Iris pigment epithelial cell (primary cell): Measurements from ENCODE around the gene PELI3.
A peak's percentile ranks its signal among the peaks of the same experiment; 100 is the strongest.
"Not testable (repeated sequence)": the region's sequence is repeated elsewhere in the genome, so short reads cannot be mapped to it uniquely, and the experiment has no call there.

Source experiments
- DNase-seq: peaks from one replicate; pipeline ENCODE4 v3.0.0-alpha.2; 2011; ENCODE audit warnings: low read depth

Gene PELI3

DNA sequence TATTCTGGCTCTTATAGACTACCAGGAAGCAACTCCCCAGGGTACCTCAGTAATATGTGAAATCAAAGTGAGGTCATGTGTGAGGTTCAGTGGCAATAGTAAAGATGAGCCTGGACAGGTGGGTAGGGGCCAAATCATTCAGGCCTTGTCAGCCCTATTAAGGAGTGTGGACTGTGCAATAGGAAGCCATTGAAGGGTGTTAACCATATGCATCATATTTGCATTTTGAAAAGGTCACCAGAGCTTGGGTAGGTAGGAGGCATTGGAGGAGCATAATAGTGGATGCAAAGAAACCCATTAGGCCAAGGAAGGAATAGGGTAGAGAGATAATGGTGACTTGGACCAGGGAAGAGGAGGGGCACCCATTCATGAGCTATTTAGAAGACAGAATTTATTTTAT, 19.7 kb upstream of the PELI3 start:
- DNase-seq = no peak

GRCh38 chr11:66448523-66448922, 18.2 kb upstream of the PELI3 start:
- DNase-seq = no peak

GRCh38 chr11:66450560-66450959, 16.1 kb upstream of the PELI3 start:
- no peak for DNase-seq

DNA sequence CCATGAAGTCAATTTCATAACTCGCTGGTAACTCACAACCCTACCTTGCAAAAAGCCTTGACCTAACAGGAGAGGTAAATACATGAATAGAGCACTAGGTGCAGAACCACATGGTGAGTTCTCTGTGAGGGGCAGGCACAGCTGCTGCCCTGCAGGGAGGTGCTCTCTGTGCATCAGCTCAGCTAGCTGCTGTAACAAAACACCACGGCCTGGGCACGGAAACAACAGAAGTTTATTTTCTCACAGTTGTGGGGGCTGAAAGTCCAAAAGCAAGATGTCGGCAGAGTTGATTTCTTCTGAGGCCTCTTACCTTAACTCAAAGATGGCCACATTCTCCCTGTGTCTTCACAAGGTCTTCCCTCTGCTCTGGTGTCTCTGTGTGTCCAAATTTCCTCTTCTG, 15.0 kb upstream of the PELI3 start:
- no peak for DNase-seq

- peak; percentile 17 for DNase-seq
Observed at GRCh38 chr11:66454247-66454646, 12.5 kb upstream of the PELI3 start.

- DNase-seq = no peak
Observed at GRCh38 chr11:66454828-66455227, 11.9 kb upstream of the PELI3 start.

DNA sequence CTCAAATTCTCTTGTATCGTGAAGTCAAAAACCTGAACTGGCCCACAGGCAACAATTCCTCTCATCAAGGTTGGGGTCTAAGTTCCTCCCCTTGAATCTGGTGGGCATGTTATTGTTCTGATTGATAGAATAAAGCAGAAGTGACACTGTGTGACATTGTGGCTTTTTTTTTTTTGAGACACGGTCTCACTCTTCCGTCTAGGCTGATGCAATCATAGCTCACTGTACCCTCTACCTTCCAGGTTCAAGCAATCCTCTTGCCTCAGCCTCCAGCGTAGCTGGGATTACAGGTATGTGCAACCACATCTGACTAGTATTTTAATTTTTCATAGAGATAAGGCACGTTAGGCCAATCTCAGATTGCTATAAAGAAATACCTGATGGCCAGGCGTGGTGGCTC, 8.9 kb upstream of the PELI3 start:
- no peak for DNase-seq

DNA sequence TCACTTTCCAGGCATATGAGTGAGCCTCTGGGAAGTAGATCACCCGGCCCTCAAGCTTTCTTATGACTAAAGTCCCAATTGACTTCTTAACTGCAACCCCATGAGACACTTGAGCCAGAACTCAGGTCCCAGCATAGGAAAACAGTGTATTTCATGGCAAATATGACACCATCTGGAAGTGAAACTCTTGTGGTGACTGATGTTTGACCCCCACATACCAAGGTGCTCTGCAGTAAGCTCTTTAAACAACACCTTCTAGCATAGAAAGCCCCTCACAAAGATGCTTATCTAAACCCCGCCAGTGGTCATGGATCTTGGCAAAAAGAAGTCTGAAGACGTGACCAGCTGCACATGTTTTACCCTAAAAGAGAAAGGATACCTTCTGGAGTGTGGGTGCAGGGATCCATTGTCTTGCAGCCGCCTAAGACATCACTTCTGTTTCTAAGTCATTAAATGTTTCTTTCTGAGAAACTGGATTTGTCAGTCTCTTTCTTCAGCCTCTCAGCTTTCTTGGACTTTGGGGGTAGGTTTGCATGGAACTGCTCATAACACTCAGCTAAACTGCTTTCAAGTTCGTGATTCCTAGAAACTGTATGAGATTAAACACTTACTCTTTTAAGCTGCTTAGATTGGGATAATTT, 7.4 kb upstream of the PELI3 start:
- DNase-seq = peak; percentile 24

GRCh38 chr11:66462010-66462409, 4.7 kb upstream of the PELI3 start:
- no peak for DNase-seq

DNA sequence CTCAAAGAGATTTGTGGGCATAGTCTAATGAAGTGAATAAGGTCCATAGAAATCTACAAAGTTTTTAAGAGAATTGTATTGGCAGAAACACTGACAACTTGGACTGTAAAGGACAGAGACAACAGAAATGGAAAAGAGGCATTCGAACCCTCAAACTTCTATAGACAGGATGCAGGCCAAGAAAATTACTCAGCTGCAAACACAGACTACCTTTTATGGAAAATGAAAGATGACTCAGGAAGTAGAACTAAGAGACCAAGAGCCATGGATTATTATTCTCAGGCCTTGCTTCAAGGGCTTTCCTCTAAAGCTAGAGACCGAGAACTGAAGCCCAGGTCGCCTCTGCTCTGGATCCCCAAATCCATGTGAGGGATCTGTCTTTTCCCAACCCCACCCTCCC, 3.8 kb upstream of the PELI3 start:
- DNase-seq = no peak

DNA sequence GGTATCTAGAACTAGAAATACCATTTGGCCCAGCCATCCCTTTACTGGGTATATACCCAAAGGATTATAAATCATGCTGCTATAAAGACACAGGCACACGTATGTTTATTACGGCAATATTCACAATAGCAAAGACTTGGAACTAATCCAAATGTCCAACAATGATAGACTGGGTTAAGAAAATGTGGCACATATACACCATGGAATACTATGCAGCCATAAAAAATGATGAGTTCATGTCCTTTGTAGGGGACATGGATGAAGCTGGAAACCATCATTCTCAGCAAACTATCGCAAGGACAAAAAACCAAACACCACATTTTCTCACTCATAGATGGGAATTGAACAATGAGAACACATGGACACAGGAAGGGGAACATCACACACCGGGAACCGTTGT, 2.6 kb upstream of the PELI3 start:
- not testable (repeated sequence) for DNase-seq

DNA sequence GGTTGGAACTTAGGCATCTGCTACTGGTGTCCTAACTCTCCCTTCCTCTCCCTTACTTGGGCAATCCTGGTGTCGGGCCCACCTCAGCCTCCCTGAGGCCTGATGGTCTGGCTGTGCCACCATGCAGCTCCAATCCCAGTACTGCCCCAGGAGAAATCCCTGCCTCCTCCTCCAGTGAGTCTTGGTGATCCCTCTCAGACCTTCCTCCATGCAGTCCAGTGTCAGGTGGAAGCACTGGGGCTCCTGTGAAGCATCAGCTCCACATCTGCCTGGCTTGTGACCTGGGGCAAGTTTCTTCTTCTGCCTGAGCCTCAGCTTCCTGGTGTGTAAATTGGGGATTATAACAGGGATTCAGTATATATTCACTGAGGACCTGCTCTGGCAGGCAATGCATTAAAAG, 1.8 kb upstream of the PELI3 start:
- no peak for DNase-seq

DNA sequence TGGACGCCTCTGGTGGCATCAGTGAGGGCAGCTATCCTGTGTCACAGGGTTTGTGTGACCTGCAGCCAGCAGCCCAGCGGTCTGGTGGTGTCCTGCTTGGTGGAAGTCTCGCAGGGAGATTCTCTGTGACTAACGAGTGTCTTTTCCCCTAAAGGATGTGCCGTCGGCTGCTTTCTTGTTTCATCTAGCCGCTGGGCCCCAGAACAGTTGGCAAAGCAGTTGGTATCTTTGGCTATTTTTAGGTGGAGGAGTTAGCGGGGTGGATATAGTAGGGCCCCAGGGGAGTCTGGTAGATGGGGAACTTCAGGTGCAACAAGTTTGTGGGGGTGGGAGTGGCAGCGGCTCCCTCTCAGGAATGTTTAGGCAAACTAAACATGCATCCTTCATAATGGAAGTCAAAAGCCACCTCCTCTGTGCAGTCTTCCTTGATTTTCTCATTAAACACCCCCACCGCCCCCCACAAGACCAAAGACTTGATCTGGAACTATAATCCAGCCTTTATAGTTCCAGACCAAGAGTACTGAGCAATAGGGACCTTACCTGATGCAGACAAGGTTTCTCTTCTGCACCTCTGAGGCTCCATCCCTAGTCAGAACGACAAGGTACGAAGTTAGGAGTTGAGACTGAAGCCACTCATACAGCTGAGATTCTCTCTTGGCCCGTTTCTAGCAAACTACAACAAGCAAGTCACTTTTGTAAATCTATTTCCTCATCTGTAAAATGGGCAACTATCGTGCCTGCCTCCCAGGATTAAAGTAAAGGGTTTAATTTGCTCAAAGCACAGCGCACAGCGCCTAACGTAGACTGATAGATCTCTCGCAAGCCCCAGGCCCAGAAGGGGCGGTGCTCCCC, 1.1 kb upstream of the PELI3 start:
- no peak for DNase-seq

- peak; percentile 40 for DNase-seq
Observed at GRCh38 chr11:66467034-66467659, 442 bp downstream of the PELI3 start.

- DNase-seq = no peak
Observed at GRCh38 chr11:66467756-66468155, 1.1 kb downstream of the PELI3 start.

GRCh38 chr11:66468691-66469090, 2.0 kb downstream of the PELI3 start:
- no peak for DNase-seq

DNA sequence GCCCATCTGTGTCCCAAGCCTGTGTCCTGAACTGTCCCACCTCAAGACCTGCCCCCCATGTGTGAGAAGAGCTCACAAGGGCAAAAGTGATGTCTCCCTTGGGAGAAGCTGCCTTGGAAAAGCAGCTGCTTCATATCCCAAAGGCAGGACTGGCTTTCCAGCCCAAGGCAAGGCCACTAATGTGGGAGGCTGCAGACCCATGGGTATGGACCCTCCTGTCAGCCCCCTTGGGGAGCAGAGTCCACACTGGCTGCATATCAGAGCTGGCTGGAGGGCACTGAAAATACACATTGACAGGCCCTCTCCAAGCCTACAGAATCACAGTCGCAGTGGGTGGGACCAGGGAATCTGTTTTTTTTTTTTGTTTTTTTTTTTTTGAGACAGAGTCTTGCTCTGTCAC, 2.7 kb downstream of the PELI3 start:
- DNase-seq = no peak

DNA sequence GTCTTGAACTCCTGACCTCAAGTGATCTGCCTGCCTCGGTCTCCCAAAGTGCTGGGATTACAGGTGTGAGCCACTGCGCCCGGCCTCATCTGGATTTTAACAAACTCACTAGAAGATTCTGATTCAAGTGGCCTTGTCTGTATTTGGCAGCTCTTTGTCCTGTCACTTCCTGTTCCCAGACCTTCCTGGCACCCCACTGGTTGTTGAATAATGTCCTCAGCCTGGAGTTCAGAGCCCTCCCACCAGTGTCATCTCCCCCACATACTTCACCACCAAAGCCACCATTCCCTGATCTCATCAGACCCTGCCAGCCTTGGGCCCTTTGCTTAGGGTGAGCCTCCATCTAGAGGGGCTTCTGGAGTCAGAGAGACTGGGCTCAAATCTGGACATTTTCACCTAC, 3.3 kb downstream of the PELI3 start:
- DNase-seq = no peak

GRCh38 chr11:66471142-66471541, 4.4 kb downstream of the PELI3 start:
- DNase-seq = no peak

GRCh38 chr11:66472054-66472453, 5.3 kb downstream of the PELI3 start:
- DNase-seq = no peak

DNA sequence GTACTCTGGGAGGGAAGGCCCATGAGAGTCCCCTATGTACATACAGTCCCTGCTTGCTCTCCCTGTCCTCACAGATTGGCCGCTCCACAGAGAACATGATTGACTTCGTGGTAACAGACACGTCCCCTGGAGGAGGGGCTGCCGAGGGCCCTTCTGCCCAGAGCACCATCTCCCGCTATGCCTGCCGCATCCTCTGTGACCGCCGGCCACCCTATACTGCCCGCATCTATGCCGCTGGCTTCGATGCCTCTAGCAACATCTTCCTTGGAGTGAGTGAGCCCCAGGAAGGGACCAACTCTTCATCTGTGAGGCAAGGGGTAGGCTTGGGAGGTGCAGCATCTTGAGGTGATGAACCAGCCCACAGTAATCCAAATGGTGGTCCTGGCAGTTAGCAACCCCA, 6.5 kb downstream of the PELI3 start:
- no peak for DNase-seq

GRCh38 chr11:66473608-66474515, 7.2 kb downstream of the PELI3 start:
- DNase-seq = no peak
